ENCODE measurements around the gene LRRC1. TPM values are rescaled to one million over a fixed set of nuclear protein-coding genes. Genes with fewer than 3 reads are reported as not detected.
A peak's percentile ranks its signal among the peaks of the same experiment; 100 is the strongest.
"Not testable (repeated sequence)": the region's sequence is repeated elsewhere in the genome, so short reads cannot be mapped to it uniquely, and the experiment has no call there.

LRRC1 gene
- total RNA-seq, 2 experiments from 2014 or later = 4.5 to 4.6 TPM

DNA sequence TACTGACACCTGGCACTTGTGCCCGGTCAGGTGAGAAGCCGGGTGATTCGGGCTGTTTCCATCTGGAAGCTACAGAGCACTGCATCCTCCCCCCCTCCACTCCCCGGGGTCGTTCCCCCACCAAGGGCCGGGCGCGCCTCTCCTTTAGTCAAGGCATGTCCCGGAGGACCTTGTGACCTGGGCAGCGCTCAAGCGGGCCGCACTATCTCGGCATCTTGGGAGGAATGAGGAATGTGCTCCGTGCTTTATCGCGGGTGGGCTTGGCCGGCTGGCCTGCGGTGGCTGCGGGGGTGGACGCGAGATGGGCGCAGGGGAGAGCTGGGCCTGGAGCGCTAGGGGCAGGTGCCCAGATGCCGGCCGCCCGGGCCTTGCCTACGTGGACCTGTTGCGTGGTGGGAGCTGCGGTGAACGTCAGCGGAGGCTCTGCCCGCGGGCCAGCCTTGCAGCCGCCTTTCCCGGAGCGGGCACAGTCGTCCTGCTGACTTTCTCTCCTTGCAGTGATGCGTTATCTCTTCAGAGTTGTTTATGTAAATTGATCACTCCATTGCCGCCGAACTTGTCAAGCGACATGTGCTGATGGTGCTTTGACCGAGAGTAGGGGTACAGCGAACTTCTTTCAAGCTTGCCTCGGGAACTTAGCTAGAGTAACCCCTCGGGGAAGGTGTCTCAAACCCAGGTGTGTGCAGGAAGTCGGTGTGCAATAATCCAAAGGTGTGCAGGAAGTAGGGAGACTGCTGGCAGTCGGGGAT is 1.1 kb downstream of the LRRC1 start:
- Mint-ChIP-seq H3K36me3 (peaks cover 3% of the 10 kb centered on the region), H3K4me1 (peaks cover 24% of the 10 kb centered on the region), H3K4me3 (peak overlapping the region; percentile 89), H3K27ac (no peak overlapping the region), H3K27me3 (peaks cover 40% of the 10 kb centered on the region), H3K9me3 (ENCODE audit: low read depth) (no peaks in the 10 kb centered on the region)
- CTCF ChIA-PET = interaction anchor here (1.8 to 2.1 kb wide), 3 partner anchors 70 to 248 kb away, joined by 4 to 11 read pairs (median 8); no protein-coding TSS in a partner anchor
- ATAC-seq (no peak), DNase-seq (no peak)

GRCh38 chr6:53796451-53796780 is 1.6 kb downstream of the LRRC1 start:
- Mint-ChIP-seq H3K4me1 (peaks cover 24% of the 10 kb centered on the region), H3K27ac (no peak overlapping the region), H3K4me3 (peak overlapping the region; percentile 89), H3K27me3 (peaks cover 36% of the 10 kb centered on the region), H3K36me3 (peaks cover 3% of the 10 kb centered on the region), H3K9me3 (ENCODE audit: low read depth) (no peaks in the 10 kb centered on the region)
- CTCF ChIA-PET = interaction anchor here (1.3 kb wide), 1 partner anchor 77 kb away, joined by 4 read pairs; no protein-coding TSS in a partner anchor
- ATAC-seq (no peak), DNase-seq (no peak)

- peak overlapping the region; percentile 89 for H3K4me3 Mint-ChIP-seq
- CTCF ChIA-PET = interaction anchor here (1.3 kb wide), 1 partner anchor 78 kb away, joined by 4 read pairs; no protein-coding TSS in a partner anchor
Observed at GRCh38 chr6:53796791-53797190, 2.0 kb downstream of the LRRC1 start.

DNA sequence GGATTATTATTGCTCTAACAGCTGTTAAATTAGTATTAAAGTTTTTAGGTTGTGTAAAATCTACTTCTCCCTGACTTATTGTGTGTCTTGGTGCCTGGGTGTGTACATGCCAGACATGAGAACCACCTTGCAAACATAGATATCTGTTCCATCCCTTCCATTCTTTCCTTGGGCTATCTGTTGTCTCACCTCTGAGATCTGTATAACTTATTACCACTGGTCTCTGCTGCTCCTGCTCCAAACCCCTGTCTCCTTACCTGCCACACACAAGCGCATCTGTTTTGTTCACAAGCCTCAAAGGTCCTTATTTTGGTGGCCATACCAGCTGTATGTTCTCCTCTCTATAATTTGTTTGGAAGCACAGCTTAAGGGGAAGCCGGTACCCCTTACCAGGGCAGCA is 2.5 kb downstream of the LRRC1 start:
- Mint-ChIP-seq H3K9me3 (ENCODE audit: low read depth) (no peaks in the 10 kb centered on the region), H3K27me3 (peaks cover 29% of the 10 kb centered on the region), H3K36me3 (peaks cover 3% of the 10 kb centered on the region), H3K4me3 (no peak overlapping the region), H3K4me1 (peaks cover 24% of the 10 kb centered on the region), H3K27ac (no peak overlapping the region)
- ATAC-seq (no peak), DNase-seq (no peak)
- CTCF ChIA-PET = interaction anchor here (1.3 kb wide), 2 partner anchors 9 to 78 kb away, joined by 3 to 4 read pairs; no protein-coding TSS in a partner anchor

More at GRCh38 chr6:53796791-53797190, 2.0 kb downstream of the LRRC1 start:
- H3K27ac Mint-ChIP-seq = no peak overlapping the region
- DNase-seq = no peak
- H3K9me3 Mint-ChIP-seq (ENCODE audit: low read depth) = no peaks in the 10 kb centered on the region
- peaks cover 24% of the 10 kb centered on the region for H3K4me1 Mint-ChIP-seq
- H3K36me3 Mint-ChIP-seq = peaks cover 3% of the 10 kb centered on the region
- H3K27me3 Mint-ChIP-seq = peaks cover 32% of the 10 kb centered on the region
- ATAC-seq = no peak

DNA sequence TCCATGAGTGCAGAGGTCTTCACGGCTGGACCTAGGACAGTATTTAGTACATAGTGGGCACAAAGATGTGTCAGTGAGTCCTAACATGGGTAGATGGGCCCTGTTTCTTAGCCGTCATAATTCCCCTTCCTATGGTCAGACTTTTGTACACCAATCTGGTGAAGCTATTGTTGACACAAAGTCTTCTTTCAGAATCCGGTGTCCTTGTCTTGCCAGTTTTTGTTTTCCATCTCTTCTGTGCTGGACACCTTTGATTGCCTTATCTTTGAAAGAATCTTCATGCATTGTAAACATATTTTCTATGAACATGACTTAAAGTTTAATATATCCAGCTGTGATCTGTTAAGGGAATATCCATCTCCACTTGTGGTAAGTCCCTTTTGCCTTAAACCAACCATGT is 4.5 kb downstream of the LRRC1 start:
- Mint-ChIP-seq H3K4me1 (peaks cover 13% of the 10 kb centered on the region), H3K27me3 (peaks cover 16% of the 10 kb centered on the region), H3K4me3 (no peak overlapping the region), H3K36me3 (peaks cover 3% of the 10 kb centered on the region), H3K9me3 (ENCODE audit: low read depth) (no peaks in the 10 kb centered on the region), H3K27ac (no peak overlapping the region)
- no peak for ATAC-seq
- CTCF ChIA-PET = no interaction called here
- no peak for DNase-seq

DNA sequence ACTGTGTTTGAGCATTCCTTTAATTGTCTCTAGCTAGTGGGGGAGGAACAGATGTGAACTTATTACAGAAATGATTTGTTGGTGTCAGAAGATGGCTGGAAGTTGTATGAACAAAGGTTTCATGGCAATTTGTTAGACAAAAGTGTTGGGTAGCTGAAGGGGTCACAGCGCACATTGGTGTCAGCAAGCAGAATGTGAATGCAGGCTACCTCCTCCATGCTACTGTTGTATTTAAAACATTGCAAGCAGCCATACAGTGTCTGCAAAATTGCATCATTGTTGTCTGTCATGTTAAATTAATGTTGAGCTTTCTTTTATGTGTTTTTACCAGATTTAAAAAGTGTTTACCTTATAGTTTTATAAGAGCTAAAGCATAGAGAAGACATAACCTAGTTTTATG is 6.2 kb downstream of the LRRC1 start:
- H3K36me3 Mint-ChIP-seq = peaks cover 3% of the 10 kb centered on the region
- no peak for DNase-seq
- H3K4me1 Mint-ChIP-seq = peaks cover 12% of the 10 kb centered on the region
- CTCF ChIA-PET = interaction anchor here (1.0 to 1.3 kb wide), 3 partner anchors 12 to 82 kb away, joined by 3 to 4 read pairs (median 3); no protein-coding TSS in a partner anchor
- peaks cover 11% of the 10 kb centered on the region for H3K27me3 Mint-ChIP-seq
- H3K9me3 Mint-ChIP-seq (ENCODE audit: low read depth) = no peaks in the 10 kb centered on the region
- ATAC-seq = no peak
- no peak overlapping the region for H3K4me3 Mint-ChIP-seq
- H3K27ac Mint-ChIP-seq = no peak overlapping the region

DNA sequence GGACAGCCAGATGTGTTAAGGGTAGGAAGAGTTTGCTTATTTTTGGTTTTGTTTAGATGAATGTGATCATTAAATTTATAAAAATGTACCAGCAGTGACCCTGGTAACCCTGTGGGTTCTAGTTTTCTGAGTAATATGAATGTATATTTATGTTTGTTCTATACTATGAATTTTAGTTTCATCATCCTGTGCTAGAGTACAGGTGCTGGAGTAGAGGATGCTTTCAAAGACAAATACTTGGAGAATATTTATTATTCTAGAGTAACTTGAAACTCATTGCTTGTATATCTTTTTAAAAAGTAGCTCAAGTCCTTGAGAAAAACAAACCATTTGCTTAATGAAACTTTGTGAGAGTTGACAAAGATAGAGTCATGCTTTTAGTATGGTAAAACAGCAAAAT is 7.8 kb downstream of the LRRC1 start:
- no peak for DNase-seq
- Mint-ChIP-seq H3K36me3 (peaks cover 3% of the 10 kb centered on the region), H3K27me3 (no peaks in the 10 kb centered on the region), H3K4me3 (no peak overlapping the region), H3K9me3 (ENCODE audit: low read depth) (no peaks in the 10 kb centered on the region), H3K4me1 (peaks cover 2% of the 10 kb centered on the region), H3K27ac (no peak overlapping the region)
- ATAC-seq = no peak
- CTCF ChIA-PET = no interaction called here

DNA sequence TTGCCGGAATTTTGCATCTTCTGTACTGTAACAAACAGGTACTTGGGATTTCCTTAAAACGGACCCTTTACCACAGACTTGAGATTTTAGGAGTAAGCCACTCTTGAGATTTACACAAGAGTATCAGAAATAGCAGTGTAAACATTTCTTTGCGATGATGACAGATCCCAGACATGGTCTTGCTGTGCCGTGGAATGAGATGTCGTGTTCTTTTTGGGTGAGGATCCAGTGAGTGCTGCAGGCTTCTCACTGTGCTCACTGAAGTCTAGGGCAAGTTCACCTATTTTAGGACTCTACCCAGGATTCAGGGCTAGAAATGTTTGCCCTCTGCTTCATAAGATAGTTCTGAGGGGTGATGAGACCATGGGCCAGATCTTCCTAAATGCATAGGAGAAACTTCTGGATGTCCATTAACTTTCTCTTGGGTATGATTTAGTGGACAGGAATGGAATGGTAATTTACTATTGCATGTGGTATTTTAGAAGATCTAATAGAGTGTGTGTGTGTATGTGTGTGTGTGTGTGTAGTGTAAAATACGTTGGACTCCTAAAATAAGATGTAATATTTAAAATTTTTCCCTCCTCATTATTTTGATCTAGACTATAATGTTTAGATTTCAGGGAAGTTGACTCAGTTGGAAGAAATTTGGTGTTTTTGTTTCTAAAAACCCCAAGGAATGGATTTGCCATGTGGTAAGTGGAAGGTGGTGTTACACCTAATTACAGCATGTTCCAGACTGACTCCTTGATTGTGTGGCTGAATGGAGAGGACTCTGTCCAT is 8.5 kb downstream of the LRRC1 start:
- no peaks in the 10 kb centered on the region for H3K27me3 Mint-ChIP-seq
- H3K4me1 Mint-ChIP-seq = peaks cover 2% of the 10 kb centered on the region
- H3K36me3 Mint-ChIP-seq = peaks cover 3% of the 10 kb centered on the region
- H3K27ac Mint-ChIP-seq = no peak overlapping the region
- no peak for ATAC-seq
- no peak for DNase-seq
- CTCF ChIA-PET = no interaction called here
- no peaks in the 10 kb centered on the region for H3K9me3 Mint-ChIP-seq (ENCODE audit: low read depth)
- H3K4me3 Mint-ChIP-seq = no peak overlapping the region

DNA sequence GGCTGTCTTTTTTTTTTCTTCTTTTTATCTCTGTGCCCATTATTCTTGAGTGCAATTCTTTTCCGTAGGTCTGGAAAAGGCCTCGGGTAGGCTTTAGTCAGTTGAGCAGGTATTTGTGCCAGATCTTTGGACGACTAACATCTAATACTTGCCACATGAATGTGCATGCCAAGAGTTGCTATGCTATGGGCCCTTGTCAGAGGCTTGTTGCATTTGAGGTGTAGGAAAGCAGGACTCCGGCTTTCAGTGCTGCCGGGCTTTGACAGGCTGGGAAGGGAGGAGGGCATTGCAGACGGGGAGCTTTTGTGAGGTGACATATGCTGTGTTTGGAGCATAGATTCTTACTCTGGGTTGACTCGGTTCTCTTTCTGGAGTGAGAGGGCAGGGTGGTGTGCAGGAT is 10.2 kb downstream of the LRRC1 start:
- H3K27me3 Mint-ChIP-seq = no peaks in the 10 kb centered on the region
- no peak for DNase-seq
- no peak for ATAC-seq
- CTCF ChIA-PET = no interaction called here
- no peak overlapping the region for H3K4me3 Mint-ChIP-seq
- no peaks in the 10 kb centered on the region for H3K36me3 Mint-ChIP-seq
- no peak overlapping the region for H3K27ac Mint-ChIP-seq
- H3K9me3 Mint-ChIP-seq (ENCODE audit: low read depth) = no peaks in the 10 kb centered on the region
- H3K4me1 Mint-ChIP-seq = peaks cover 2% of the 10 kb centered on the region

- Mint-ChIP-seq H3K27me3 (no peaks in the 10 kb centered on the region), H3K4me1 (peaks cover 4% of the 10 kb centered on the region), H3K27ac (no peak overlapping the region), H3K9me3 (ENCODE audit: low read depth) (no peaks in the 10 kb centered on the region), H3K36me3 (no peaks in the 10 kb centered on the region), H3K4me3 (no peak overlapping the region)
- DNase-seq (no peak), ATAC-seq (no peak)
- CTCF ChIA-PET = interaction anchor here (1.5 kb wide), 1 partner anchor 8 kb away, joined by 3 read pairs; no protein-coding TSS in a partner anchor
Observed at GRCh38 chr6:53805725-53806124, 10.9 kb downstream of the LRRC1 start.

DNA sequence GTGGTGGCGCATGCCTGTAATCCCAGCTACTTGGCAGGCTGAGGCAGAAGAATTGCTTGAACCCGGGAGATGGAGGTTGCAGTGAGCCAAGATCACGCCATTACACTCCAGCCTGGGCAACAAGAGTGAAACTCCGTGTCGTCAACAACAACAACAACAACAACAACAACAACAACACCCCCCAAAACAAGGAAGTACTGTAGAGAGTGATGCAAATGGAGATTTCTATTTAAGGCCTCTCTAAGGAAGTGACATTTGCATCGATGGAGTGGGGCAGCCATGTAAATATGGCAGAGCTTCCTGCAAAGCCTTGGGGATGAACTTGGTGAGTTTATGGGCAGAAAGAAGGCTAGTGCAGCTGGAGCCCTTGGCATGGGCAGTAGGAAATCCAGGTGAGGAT is 12.8 kb downstream of the LRRC1 start:
- H3K4me1 Mint-ChIP-seq; DNase-seq; H3K9me3 Mint-ChIP-seq (ENCODE audit: low read depth); H3K36me3 Mint-ChIP-seq; CTCF ChIA-PET; H3K27me3 Mint-ChIP-seq; H3K4me3 Mint-ChIP-seq; H3K27ac Mint-ChIP-seq; ATAC-seq: not testable (repeated sequence)

DNA sequence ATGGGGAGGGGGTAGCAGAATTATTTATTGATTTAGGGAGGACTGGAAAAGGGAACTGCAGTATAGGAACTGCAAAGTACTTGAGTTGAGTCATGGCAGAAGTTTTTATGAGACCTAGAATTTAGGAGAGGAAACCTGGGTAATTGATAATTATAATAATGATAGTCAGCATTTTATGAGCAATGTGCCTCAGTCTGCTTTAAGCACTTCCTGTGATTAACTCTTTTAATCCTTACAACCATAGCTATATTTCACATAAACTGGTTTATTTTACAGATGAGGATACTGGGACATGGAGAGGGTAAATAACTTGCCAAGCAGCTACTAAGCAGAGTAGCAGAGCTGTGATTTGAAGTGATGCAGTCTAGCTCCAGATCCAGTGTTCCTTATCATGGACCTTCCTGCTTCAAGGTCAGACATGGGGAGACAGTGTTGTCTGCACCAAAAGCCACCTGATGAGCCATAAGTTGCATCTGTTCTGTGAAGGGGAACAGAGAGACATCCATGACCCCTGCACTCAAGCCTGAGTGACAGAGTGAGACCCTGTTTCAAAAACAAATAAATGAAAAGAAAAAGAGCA is 13.6 kb downstream of the LRRC1 start:
- DNase-seq (no peak), ATAC-seq (no peak)
- Mint-ChIP-seq H3K4me1 (peaks cover 9% of the 10 kb centered on the region), H3K4me3 (no peak overlapping the region), H3K27me3 (no peaks in the 10 kb centered on the region), H3K9me3 (ENCODE audit: low read depth) (no peaks in the 10 kb centered on the region), H3K36me3 (no peaks in the 10 kb centered on the region), H3K27ac (no peak overlapping the region)
- CTCF ChIA-PET = interaction anchor here (1.1 kb wide), 1 partner anchor 83 kb away, joined by 3 read pairs; no protein-coding TSS in a partner anchor

GRCh38 chr6:53809691-53810090 is 14.9 kb downstream of the LRRC1 start:
- Mint-ChIP-seq H3K27ac (no peak overlapping the region), H3K36me3 (no peaks in the 10 kb centered on the region), H3K4me1 (peaks cover 9% of the 10 kb centered on the region), H3K27me3 (no peaks in the 10 kb centered on the region), H3K4me3 (no peak overlapping the region), H3K9me3 (ENCODE audit: low read depth) (no peaks in the 10 kb centered on the region)
- ATAC-seq (no peak), DNase-seq (no peak)
- CTCF ChIA-PET = no interaction called here

Data from activated CD8-positive, alpha-beta memory T cell treated with anti-CD3 and anti-CD28 coated beads, Interleukin-2, amount 10 ng/mL, durations not matched to agents 7 days and 5 days (primary cell).